Neural cell (in vitro differentiated cells): ENCODE data around the gene PLD6. TPM values are rescaled to one million over a fixed set of nuclear protein-coding genes. Genes with fewer than 3 reads are reported as not detected.

Source experiments
- H2AFZ ChIP-seq: fragments of 200-600, 300-800 bp; sonication (generic), shearing (Covaris generic); 2 replicates; pipeline ENCODE4 v1.6.0; 2014; ENCODE audit warnings: low read depth, mild to moderate bottlenecking, antibody characterized with exemption, low read length, moderate library complexity
- H3F3A ChIP-seq: fragments of 200-600 bp; shearing (Covaris generic); 2 replicates; pipeline ENCODE4 v1.6.1; 2016; ENCODE audit warnings: mild to moderate bottlenecking, moderate library complexity, mixed read lengths, antibody characterized with exemption, low read length; ENCODE audit not compliant: insufficient read depth, poor library complexity, severe bottlenecking
- H3K27ac ChIP-seq: fragments of 200-600, 300-800 bp; sonication (generic), shearing (Covaris generic); 2 replicates; pipeline ENCODE4 v1.5.1; 2014; ENCODE audit warnings: mild to moderate bottlenecking, low read length, moderate library complexity
- H3K27me3 ChIP-seq: fragments of 300-800, 200-600 bp; sonication (generic), shearing (Covaris generic); 2 replicates; pipeline ENCODE4 v1.6.0; 2014; ENCODE audit warnings: mild to moderate bottlenecking, low read depth, low read length, moderate library complexity; ENCODE audit not compliant: insufficient read depth
- H3K36me3 ChIP-seq: fragments of 300-800, 200-600 bp; sonication (generic), shearing (Covaris generic); 2 replicates; pipeline ENCODE4 v1.5.1; 2014; ENCODE audit warnings: mild to moderate bottlenecking, antibody characterized with exemption, low read length, moderate library complexity; ENCODE audit not compliant: insufficient read depth
- H3K4me2 ChIP-seq: fragments of 300-800, 200-600 bp; sonication (generic), shearing (Covaris generic); 2 replicates; pipeline ENCODE4 v1.6.0; 2014; ENCODE audit warnings: mild to moderate bottlenecking, low read length
- H3K4me3 ChIP-seq: fragments of 300-800, 200-600 bp; sonication (generic), shearing (Covaris generic); 2 replicates; pipeline ENCODE4 v1.5.1; 2014; ENCODE audit warnings: mild to moderate bottlenecking, low read length, moderate library complexity
- H3K79me2 ChIP-seq: fragments of 200-600 bp; shearing (Covaris generic); replicated peaks from 2 replicates; pipeline ENCODE4 v1.6.0; 2014; ENCODE audit warnings: mild to moderate bottlenecking, low read length, moderate library complexity; ENCODE audit not compliant: insufficient read depth
- H3K9ac ChIP-seq: fragments of 300-800, 200-600 bp; sonication (generic), shearing (Covaris generic); 2 replicates; pipeline ENCODE4 v1.6.1; 2016; ENCODE audit warnings: mild to moderate bottlenecking, low read length, mixed read lengths
- H3K9me2 ChIP-seq: fragments of 200-600 bp; shearing (Covaris generic); 2 replicates; pipeline ENCODE4 v1.6.1; 2016; ENCODE audit warnings: mild to moderate bottlenecking, low read length, mixed read lengths; ENCODE audit not compliant: insufficient read depth
- H3K9me3 ChIP-seq: fragments of 200-600, 300-800 bp; sonication (generic), shearing (Covaris generic); 2 replicates; pipeline ENCODE4 v1.6.1; 2016; ENCODE audit warnings: mild to moderate bottlenecking, mixed run types, low read length, moderate library complexity, mixed read lengths
- H4K20me1 ChIP-seq: fragments of 200-600 bp; shearing (Covaris generic); 2 replicates; pipeline ENCODE4 v1.6.1; 2016; ENCODE audit warnings: mild to moderate bottlenecking, mixed run types; ENCODE audit not compliant: insufficient read depth
- EP300 ChIP-seq: fragments of 450-650 bp; conservative IDR thresholded peaks from 2 replicates; pipeline ENCODE4 v1.6.1; 2014; ENCODE audit warnings: antibody characterized with exemption, mild to moderate bottlenecking, moderate library complexity; ENCODE audit not compliant: poor library complexity, severe bottlenecking
- EZH2 ChIP-seq: fragments of 200-600, 300-800 bp; shearing (Covaris generic), sonication (generic); IDR thresholded peaks from 2 replicates; pipeline ENCODE4 v1.6.1; 2014; ENCODE audit warnings: antibody characterized with exemption, low read length, borderline replicate concordance, mild to moderate bottlenecking; ENCODE audit not compliant: insufficient read depth, poor library complexity, severe bottlenecking
- MXI1 ChIP-seq: fragments of 450-650 bp; conservative IDR thresholded peaks from 2 replicates; pipeline ENCODE4 v1.6.1; 2014; ENCODE audit warnings: antibody characterized with exemption, mild to moderate bottlenecking; ENCODE audit not compliant: poor library complexity, severe bottlenecking
- POLR2AphosphoS5 ChIP-seq: IDR thresholded peaks from 2 replicates; pipeline ENCODE4 v1.6.1; 2012
- RAD21 ChIP-seq: fragments of 450-650 bp; conservative IDR thresholded peaks from 2 replicates; pipeline ENCODE4 v1.6.1; 2014; ENCODE audit warnings: antibody characterized with exemption, mild to moderate bottlenecking, moderate library complexity
- SMC3 ChIP-seq: fragments of 450-650 bp; conservative IDR thresholded peaks from 2 replicates; pipeline ENCODE4 v1.6.1; 2014; ENCODE audit warnings: antibody characterized with exemption, mild to moderate bottlenecking, moderate library complexity; ENCODE audit not compliant: poor library complexity
- TAF1 ChIP-seq: IDR thresholded peaks from 2 replicates; pipeline ENCODE4 v1.6.1; 2012; ENCODE audit warnings: low read depth
- polyA plus RNA-seq: library from polyadenylated mRNA; depleted of rRNA; stranded (reverse); fragments of >200 nt; gene quantifications from 2 replicates; pipeline ENCODE4 v1.2.3, GENCODE V29; 2014
- TF ChIP-seq, protein P1 (sequence below): IDR thresholded peaks from 2 replicates; pipeline ENCODE4 v1.6.1; 2012; ENCODE audit warnings: borderline replicate concordance
- TF ChIP-seq, protein P2 (sequence below): fragments of 450-650 bp; IDR thresholded peaks from 2 replicates; pipeline ENCODE4 v1.5.1; 2014; ENCODE audit warnings: antibody characterized with exemption, mild to moderate bottlenecking, moderate library complexity; ENCODE audit not compliant: poor library complexity, severe bottlenecking

The PLD6 gene
- polyA plus RNA-seq, 1 donor from 2014 or later: 2.0 TPM

- Histone ChIP-seq H3K79me2 (no peaks in the 10 kb centered on the region), H3K9me3 (no peaks in the 10 kb centered on the region), H4K20me1 (no peaks in the 10 kb centered on the region), H3K9ac (no peak overlapping the region), H3F3A (no peaks in the 10 kb centered on the region), H3K9me2 (no peaks in the 10 kb centered on the region), H3K36me3 (peaks cover 3% of the 10 kb centered on the region), H3K4me2 (no peak overlapping the region), H2AFZ (no peak overlapping the region), H3K27ac (no peak overlapping the region), H3K27me3 (no peaks in the 10 kb centered on the region), H3K4me3 (no peak overlapping the region)
- TF ChIP-seq TAF1: no peak
- no peak for TF ChIP-seq EZH2
- TF ChIP-seq, protein P1, sequence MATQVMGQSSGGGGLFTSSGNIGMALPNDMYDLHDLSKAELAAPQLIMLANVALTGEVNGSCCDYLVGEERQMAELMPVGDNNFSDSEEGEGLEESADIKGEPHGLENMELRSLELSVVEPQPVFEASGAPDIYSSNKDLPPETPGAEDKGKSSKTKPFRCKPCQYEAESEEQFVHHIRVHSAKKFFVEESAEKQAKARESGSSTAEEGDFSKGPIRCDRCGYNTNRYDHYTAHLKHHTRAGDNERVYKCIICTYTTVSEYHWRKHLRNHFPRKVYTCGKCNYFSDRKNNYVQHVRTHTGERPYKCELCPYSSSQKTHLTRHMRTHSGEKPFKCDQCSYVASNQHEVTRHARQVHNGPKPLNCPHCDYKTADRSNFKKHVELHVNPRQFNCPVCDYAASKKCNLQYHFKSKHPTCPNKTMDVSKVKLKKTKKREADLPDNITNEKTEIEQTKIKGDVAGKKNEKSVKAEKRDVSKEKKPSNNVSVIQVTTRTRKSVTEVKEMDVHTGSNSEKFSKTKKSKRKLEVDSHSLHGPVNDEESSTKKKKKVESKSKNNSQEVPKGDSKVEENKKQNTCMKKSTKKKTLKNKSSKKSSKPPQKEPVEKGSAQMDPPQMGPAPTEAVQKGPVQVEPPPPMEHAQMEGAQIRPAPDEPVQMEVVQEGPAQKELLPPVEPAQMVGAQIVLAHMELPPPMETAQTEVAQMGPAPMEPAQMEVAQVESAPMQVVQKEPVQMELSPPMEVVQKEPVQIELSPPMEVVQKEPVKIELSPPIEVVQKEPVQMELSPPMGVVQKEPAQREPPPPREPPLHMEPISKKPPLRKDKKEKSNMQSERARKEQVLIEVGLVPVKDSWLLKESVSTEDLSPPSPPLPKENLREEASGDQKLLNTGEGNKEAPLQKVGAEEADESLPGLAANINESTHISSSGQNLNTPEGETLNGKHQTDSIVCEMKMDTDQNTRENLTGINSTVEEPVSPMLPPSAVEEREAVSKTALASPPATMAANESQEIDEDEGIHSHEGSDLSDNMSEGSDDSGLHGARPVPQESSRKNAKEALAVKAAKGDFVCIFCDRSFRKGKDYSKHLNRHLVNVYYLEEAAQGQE: no peak
- TF ChIP-seq MXI1: no peak
- no peak for TF ChIP-seq SMC3
- TF ChIP-seq, protein P2, sequence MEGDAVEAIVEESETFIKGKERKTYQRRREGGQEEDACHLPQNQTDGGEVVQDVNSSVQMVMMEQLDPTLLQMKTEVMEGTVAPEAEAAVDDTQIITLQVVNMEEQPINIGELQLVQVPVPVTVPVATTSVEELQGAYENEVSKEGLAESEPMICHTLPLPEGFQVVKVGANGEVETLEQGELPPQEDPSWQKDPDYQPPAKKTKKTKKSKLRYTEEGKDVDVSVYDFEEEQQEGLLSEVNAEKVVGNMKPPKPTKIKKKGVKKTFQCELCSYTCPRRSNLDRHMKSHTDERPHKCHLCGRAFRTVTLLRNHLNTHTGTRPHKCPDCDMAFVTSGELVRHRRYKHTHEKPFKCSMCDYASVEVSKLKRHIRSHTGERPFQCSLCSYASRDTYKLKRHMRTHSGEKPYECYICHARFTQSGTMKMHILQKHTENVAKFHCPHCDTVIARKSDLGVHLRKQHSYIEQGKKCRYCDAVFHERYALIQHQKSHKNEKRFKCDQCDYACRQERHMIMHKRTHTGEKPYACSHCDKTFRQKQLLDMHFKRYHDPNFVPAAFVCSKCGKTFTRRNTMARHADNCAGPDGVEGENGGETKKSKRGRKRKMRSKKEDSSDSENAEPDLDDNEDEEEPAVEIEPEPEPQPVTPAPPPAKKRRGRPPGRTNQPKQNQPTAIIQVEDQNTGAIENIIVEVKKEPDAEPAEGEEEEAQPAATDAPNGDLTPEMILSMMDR: no peak
- TF ChIP-seq POLR2AphosphoS5: no peak
- no peak for TF ChIP-seq RAD21
- TF ChIP-seq EP300: no peak
Observed at GRCh38 chr17:17253406-17253805, 47.3 kb upstream of the PLD6 start.

DNA sequence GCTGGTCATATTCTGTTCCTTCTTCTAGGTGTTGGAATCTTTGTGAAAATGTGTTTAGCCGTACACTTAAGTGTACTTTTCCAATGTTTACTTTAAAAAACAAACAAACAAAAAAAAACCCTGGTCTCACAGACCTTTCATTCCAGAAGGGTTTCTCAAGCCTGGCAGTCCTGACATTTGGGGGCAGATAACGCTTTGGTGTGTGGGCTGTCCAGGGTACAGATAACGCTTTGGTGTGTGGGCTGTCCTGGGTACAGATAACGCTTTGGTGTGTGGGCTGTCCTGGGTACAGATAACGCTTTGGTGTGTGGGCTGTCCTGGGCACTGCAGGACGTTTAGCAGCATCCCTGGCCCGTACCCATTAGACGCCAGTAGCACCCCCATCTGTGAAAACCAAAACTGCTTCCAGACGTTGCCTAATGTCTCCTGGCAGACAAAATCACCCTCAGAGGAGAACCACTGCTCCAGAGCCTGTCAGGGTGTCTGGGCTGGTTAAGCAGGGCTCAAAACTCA is 46.1 kb upstream of the PLD6 start:
- no peak overlapping the region for H3K4me3 ChIP-seq
- TF ChIP-seq SMC3 (no peak), POLR2AphosphoS5 (no peak), MXI1 (no peak)
- TF ChIP-seq, protein P1: no peak
- no peaks in the 10 kb centered on the region for H3K27me3 ChIP-seq
- no peaks in the 10 kb centered on the region for H4K20me1 ChIP-seq
- H3K9ac ChIP-seq: no peak overlapping the region
- H3K27ac ChIP-seq: no peak overlapping the region
- H3K36me3 ChIP-seq: peaks cover 3% of the 10 kb centered on the region
- H3K9me2 ChIP-seq: no peaks in the 10 kb centered on the region
- H3F3A ChIP-seq: no peaks in the 10 kb centered on the region
- H3K9me3 ChIP-seq: no peaks in the 10 kb centered on the region
- no peak overlapping the region for H3K4me2 ChIP-seq
- no peak overlapping the region for H2AFZ ChIP-seq
- no peaks in the 10 kb centered on the region for H3K79me2 ChIP-seq
